Measurements from ENCODE around the gene CCDC18. TPM values are rescaled to one million over a fixed set of nuclear protein-coding genes. Genes with fewer than 3 reads are reported as not detected.
"Not testable (repeated sequence)": the region's sequence is repeated elsewhere in the genome, so short reads cannot be mapped to it uniquely, and the experiment has no call there.

CCDC18 gene
- total RNA-seq, 1 donor from 2014 or later, result 8.6 TPM

- no peak for DNase-seq
Observed at GRCh38 chr1:93237021-93237420, 56.5 kb downstream of the CCDC18 start.

GRCh38 chr1:93238425-93238824 lies 57.9 kb downstream of the CCDC18 start:
- no peak for DNase-seq

GRCh38 chr1:93239863-93240262 lies 59.3 kb downstream of the CCDC18 start:
- DNase-seq, result no peak

- DNase-seq, result not testable (repeated sequence)
Observed at GRCh38 chr1:93243233-93243632, 62.7 kb downstream of the CCDC18 start.

GRCh38 chr1:93244298-93245069 lies 64.0 kb downstream of the CCDC18 start:
- DNase-seq, result no peak

- no peak for DNase-seq
Observed at GRCh38 chr1:93251966-93252365, 71.4 kb downstream of the CCDC18 start.

- DNase-seq, result no peak
Observed at GRCh38 chr1:93252598-93252997, 72.1 kb downstream of the CCDC18 start.

- no peak for DNase-seq
Observed at GRCh38 chr1:93253516-93253915, 73.0 kb downstream of the CCDC18 start.

- no peak for DNase-seq
Observed at GRCh38 chr1:93255222-93256079, 74.9 kb downstream of the CCDC18 start.

GRCh38 chr1:93256433-93256832 lies 75.9 kb downstream of the CCDC18 start:
- no peak for DNase-seq

- DNase-seq, result no peak
Observed at GRCh38 chr1:93257889-93258288, 77.4 kb downstream of the CCDC18 start.

- DNase-seq, result not testable (repeated sequence)
Observed at GRCh38 chr1:93260726-93261125, 80.2 kb downstream of the CCDC18 start.

GRCh38 chr1:93262645-93263044 lies 82.1 kb downstream of the CCDC18 start:
- DNase-seq, result no peak

GRCh38 chr1:93268888-93269287 lies 88.4 kb downstream of the CCDC18 start:
- not testable (repeated sequence) for DNase-seq

- not testable (repeated sequence) for DNase-seq
Observed at GRCh38 chr1:93275262-93275633, 94.7 kb downstream of the CCDC18 start.

- no peak for DNase-seq
Observed at GRCh38 chr1:93275634-93276295, 95.2 kb downstream of the CCDC18 start.

GRCh38 chr1:93277530-93277929 lies 97.0 kb downstream of the CCDC18 start:
- DNase-seq, result not testable (repeated sequence)

GRCh38 chr1:93283496-93283895 lies 103.0 kb downstream of the CCDC18 start:
- no peak for DNase-seq

- DNase-seq, result no peak
Observed at GRCh38 chr1:93288558-93288957, 108.0 kb downstream of the CCDC18 start.

GRCh38 chr1:93296555-93297154 lies 116.1 kb downstream of the CCDC18 start:
- DNase-seq, result no peak

GRCh38 chr1:93301131-93301530 lies 120.6 kb downstream of the CCDC18 start:
- no peak for DNase-seq

GRCh38 chr1:93302078-93302477 lies 121.6 kb downstream of the CCDC18 start:
- DNase-seq, result no peak

GRCh38 chr1:93304716-93305138 lies 124.2 kb downstream of the CCDC18 start:
- no peak for DNase-seq
